ENCODE measurements around the gene C1QTNF3.

DNA sequence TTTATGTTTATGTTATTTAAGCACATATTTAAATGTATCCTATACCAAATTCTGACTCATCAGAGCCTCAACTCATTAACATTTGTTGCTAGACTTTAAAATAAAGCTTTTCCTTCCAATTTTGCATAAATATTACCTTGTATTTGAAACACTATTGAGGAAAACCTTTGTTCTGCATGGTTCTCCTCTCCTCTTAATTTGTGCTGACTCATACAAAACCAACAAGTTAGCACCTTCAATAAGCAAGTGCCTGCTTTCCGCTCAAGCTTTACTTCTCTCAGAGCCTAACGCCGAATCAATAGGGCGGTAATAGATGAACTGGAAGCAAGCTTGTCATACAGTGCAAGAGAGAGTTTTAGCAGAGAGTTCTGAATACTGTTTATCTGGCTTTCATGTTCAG, 43.0 kb downstream of the C1QTNF3 start:
- TF ChIP-seq, protein P1, sequence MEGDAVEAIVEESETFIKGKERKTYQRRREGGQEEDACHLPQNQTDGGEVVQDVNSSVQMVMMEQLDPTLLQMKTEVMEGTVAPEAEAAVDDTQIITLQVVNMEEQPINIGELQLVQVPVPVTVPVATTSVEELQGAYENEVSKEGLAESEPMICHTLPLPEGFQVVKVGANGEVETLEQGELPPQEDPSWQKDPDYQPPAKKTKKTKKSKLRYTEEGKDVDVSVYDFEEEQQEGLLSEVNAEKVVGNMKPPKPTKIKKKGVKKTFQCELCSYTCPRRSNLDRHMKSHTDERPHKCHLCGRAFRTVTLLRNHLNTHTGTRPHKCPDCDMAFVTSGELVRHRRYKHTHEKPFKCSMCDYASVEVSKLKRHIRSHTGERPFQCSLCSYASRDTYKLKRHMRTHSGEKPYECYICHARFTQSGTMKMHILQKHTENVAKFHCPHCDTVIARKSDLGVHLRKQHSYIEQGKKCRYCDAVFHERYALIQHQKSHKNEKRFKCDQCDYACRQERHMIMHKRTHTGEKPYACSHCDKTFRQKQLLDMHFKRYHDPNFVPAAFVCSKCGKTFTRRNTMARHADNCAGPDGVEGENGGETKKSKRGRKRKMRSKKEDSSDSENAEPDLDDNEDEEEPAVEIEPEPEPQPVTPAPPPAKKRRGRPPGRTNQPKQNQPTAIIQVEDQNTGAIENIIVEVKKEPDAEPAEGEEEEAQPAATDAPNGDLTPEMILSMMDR (IDR thresholded peaks at IDR 0.05): no peak
- no peak for TF ChIP-seq POLR2A (IDR thresholded peaks at IDR 0.05)

All from esophagus squamous epithelium (tissue), 4 donors.